Activated CD4-positive, alpha-beta T cell treated with anti-CD3 and anti-CD28 coated beads, Interleukin-10, Interleukin-2, amounts not matched to agents 100 ng/mL and 50 ng/mL, durations not matched to agents 16 hours and 8 hours (primary cell): ENCODE results near the gene GPR3.
"Not testable (repeated sequence)": the region's sequence is repeated elsewhere in the genome, so short reads cannot be mapped to it uniquely, and the experiment has no call there.

ENCODE experiments used
- DNase-seq: peaks from one replicate; pipeline ENCODE4 v3.0.0-alpha.2; 2020

GPR3 gene

DNA sequence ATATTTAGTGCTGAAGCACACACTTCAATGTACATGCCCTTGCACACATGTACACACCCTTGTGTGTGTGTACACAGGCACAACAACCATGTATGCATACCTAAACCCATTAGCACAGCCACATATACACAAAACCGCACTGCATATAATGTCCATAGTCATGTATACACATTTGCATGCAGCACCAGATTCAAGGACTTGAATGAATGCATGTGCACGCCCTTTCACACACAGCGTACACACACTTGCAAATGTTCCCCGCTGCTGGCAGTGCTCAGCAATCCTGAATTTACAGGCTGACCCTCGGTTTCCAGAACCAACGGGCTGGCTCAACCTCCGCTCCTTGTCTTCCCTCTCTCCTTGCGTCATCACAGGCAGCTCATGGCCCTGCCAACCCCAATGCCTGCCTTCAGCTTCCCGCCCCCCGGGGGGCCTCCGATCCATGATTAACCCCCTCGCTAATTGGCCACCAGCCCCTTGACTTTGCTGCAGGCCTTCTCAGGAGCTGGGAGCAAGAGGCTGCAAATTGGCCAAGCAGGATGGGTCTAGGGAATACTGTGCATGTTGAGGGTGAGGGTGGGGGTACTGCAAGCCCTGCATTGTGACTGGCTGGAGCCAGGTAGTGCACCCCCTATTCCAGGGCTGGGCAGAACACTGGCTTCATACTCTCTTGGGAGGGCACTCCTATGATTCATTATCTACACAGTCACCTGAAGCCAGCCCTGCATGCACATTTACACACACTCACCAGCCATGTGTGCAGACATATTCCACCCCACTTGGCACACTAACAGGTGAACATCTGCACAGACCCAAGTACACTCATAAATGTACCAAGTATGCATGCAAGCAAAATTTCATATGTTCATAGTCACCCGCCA, 7.9 kb downstream of the GPR3 start:
- no peak for DNase-seq

GRCh38 chr1:27400963-27401341, 8.5 kb downstream of the GPR3 start:
- no peak for DNase-seq

DNA sequence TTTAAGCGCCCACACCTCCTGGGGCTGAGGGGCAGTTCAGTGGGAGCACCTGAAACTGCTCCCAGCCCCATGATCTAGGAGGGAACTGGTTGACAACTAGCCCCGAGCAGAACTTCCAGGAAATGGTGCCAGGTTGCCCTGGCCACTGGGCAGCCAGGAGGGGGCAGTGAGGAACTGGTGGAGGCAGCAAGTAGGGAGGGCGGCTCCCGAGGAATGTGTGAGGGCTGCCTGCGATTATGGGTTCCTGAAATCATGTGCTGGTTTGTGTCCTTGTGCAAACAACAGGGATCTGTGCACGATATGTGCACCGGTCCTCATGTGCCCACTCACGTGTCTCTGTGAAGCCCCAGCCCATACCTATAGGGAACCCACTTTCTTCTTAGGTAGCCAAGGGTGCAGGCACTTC, 9.9 kb downstream of the GPR3 start:
- no peak for DNase-seq

- peak; percentile 26 for DNase-seq
Measured at GRCh38 chr1:27403065-27403726, 10.8 kb downstream of the GPR3 start.

DNA sequence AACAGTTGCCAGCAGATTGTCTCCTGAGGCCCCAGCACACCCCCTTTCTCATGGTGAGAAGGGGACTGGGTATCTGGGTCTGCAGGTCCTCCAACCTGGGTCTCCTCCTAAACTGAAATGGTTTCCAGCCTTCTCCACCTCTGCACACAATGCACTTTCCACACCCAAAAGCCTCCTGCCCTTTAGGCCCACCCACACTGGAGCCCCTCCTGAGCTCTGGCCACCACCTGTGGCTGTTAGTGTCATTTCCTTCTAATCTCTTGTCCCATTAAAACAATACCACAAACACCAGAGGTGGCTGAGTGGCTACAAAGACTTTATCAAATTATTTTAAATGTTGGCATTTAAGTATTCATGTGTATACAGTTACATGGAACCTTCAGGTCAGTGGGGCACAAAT, 11.5 kb downstream of the GPR3 start:
- DNase-seq = no peak

- DNase-seq = no peak
Measured at GRCh38 chr1:27405074-27405473, 12.7 kb downstream of the GPR3 start.

DNA sequence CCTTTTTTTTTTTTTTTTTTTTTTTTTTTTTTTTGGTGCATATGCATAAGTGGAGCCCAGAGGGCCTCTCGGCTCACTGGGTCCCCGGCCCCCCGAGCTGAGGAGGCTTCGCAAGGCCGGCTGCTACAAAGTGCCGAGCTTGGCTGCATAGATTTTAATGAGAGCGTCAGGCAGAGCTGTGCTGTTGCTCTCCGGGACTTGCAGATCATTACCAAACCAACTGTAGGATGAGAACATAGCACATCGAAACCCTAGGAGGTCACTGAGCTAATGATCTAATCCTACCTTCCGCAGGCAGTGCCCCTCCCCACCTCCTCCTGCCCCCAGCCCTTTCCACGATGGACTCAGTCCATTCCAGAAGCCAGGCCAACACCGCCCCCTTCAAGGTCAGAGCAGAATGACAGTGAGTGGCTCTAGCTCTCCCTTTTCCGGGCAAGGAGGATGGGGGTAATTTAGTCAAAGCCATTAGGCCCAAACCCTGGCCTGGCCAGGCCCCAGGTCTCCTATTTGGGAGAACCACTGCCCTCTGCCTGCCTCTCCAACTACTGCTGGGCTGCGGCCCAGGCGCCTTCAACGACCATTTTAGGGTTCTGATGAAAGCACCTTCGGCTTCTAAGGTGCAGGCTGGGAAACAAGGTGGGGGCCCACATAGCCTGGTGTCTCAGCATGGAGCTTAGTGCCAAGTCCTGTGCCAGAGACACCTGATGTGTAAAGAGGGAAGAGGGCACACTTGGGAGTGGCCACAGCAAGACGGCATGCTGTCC, 13.4 kb downstream of the GPR3 start:
- not testable (repeated sequence) for DNase-seq

GRCh38 chr1:27406362-27406680, 13.9 kb downstream of the GPR3 start:
- no peak for DNase-seq

GRCh38 chr1:27406791-27407190, 14.4 kb downstream of the GPR3 start:
- DNase-seq = not testable (repeated sequence)

DNA sequence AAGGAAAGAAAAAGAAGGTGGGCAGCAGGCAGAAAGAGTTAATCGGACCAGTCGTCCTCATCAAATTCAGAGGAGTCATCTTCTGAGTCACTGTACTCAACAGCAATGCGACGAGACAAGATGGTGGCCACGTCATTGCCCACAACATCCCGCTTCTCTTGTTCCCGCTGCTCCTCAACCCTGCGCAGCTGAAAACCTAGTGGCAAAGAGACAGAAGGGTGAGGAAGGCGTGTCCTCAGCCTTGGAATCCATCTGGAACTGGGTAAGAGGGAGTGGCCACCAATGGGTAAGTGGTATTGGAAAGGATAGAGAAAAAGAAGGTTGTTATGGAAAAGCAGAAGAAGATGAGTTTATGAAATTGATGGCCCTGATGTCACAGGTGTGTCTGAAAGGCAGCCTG, 15.7 kb downstream of the GPR3 start:
- DNase-seq = no peak

GRCh38 chr1:27409669-27410068, 17.2 kb downstream of the GPR3 start:
- DNase-seq = no peak

DNA sequence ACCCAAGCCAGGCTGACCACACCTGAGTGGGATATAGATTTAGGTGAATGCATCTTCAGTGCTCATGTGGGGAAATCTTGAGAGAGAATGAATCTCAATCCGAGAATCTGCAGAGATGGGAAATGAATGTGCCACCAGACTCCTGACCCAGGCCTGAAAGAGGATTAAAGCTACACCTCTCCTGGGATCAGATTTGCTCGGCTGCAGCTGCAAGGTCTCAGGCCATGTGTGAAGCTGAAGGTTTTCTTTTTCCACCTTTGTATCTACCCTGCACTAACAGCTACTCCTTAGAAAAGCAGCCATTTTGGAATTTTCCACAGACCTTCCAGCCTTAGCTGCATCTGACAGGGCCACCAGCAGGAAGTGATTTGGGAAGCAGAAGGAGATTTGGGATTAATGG, 18.3 kb downstream of the GPR3 start:
- no peak for DNase-seq

DNA sequence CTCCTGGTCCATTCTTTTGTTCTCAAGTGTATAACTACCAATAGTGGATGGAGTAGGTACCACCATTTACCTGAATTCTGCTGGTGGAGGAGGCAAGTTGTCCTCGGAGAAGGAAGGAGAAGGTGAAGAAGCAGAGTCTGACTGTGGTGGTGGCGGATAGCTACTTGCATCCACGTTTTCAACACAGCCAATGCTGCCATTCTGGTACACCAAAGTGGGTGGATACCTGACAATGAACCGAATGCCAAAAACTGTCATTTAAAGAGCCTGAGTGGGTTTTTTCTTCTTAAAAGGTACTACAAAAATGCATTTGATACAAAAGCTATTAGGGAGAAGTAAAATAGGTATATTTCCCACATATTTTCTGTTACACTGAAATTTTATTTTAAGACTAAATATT, 20.1 kb downstream of the GPR3 start:
- DNase-seq = no peak

DNA sequence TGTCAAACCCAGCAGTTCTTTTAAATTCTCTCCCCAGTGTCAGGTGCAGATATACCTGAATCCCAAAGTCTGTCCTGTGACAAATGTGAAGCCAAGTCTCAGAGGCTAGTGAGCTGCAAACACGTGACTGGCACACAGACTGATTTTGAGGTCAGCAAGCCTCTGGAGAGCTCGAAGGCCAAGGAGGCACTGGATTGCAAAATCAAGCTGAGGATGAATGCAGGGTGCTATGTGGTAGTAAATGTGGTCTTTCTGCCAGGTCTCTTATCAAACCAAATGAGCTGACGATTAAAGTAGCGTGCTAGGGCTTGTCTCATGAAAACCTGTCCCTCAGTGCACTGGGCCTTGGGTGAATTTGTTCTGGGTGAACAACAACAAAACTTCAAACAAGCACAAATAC, 20.6 kb downstream of the GPR3 start:
- DNase-seq = no peak

GRCh38 chr1:27414091-27414490, 21.7 kb downstream of the GPR3 start:
- DNase-seq = no peak

DNA sequence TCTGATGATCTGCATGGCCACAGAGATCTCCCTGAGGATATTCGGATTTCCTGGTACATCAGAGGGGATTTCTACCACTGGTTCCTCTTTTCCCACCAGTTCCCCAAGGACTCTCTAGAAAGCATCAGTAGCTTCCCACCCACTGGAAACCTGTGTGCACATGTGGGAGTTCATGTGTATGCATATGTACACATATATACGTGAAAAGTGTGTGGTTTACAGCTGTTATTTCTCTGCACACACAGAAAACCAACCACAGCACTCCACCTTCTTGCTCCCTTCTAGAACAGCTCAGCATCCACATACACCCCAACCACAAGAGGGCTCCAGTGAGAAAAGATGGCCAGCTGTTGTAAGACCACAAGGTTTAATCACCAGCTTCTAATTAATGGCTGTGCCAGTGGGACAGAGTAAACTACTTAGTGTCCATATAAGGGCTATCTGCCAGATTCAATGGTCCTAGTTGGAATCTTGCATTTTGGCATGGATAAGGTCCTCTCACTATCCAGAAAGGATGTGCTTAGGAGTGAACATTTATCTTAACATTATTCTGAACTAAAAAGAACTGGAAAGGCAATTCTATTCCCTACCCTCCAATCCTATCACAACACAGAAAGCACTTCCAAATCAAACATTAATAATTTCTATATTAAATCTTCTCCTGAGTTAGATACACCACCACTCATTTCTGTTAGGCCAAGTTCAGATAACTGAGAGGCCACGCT, 24.1 kb downstream of the GPR3 start:
- DNase-seq = peak; percentile 83

- no peak for DNase-seq
Measured at GRCh38 chr1:27417713-27418112, 25.3 kb downstream of the GPR3 start.

- peak; percentile 92 for DNase-seq
Measured at GRCh38 chr1:27418326-27419185, 26.1 kb downstream of the GPR3 start.

GRCh38 chr1:27423709-27424108, 31.3 kb downstream of the GPR3 start:
- no peak for DNase-seq

GRCh38 chr1:27427329-27427728, 34.9 kb downstream of the GPR3 start:
- no peak for DNase-seq

DNA sequence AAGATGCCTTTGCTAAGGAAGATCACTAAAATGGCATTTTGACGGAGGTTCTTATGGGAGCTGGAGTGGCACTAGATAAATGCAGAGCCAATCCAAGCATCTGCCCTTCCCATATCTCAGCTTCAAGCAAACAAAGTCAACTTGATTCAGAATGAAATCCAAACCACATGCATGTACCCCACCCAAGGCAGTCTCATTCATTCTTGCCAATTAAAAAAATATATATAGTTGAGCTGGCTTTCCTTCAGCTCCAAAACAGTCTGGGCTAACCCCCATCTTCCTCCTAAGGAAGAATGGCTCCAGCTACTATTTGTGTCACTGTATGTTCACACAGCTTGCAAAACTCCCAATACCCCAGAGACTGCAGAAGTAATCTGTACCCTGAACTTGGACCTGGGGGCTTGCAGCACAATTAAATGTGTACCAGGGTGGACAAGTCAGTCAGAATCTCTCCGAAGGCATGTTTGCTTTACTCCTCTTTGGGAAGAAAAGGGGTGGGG, 35.4 kb downstream of the GPR3 start:
- no peak for DNase-seq
